Smooth muscle cell (in vitro differentiated cells): ENCODE results near the gene MINPP1. TPM values are rescaled to one million over a fixed set of nuclear protein-coding genes. Genes with fewer than 3 reads are reported as not detected.

Experiments
- DNase-seq: peaks from one replicate; lab custom pipeline; 2025; ENCODE audit not compliant: unreplicated experiment; lab: John Stamatoyannopoulos, UW
- H2AFZ ChIP-seq: fragments of 200-600 bp; sonication (generic); 2 replicates; pipeline ENCODE4 v1.6.0; 2016; ENCODE audit warnings: antibody characterized with exemption, low read depth, mild to moderate bottlenecking
- H3F3A ChIP-seq: fragments of 200-600 bp; sonication (generic); 2 replicates; pipeline ENCODE4 v1.6.0; 2017; ENCODE audit warnings: antibody characterized with exemption, low read depth
- H3K27ac ChIP-seq: fragments of 200-600 bp; sonication (generic); 2 replicates; pipeline ENCODE4 v1.5.1; 2016; ENCODE audit warnings: low read depth, mild to moderate bottlenecking
- H3K27me3 ChIP-seq: fragments of 200-600 bp; sonication (generic); 2 replicates; pipeline ENCODE4 v1.6.1; 2016; ENCODE audit warnings: low read depth, mild to moderate bottlenecking
- H3K36me3 ChIP-seq: fragments of 200-600 bp; sonication (generic); 2 replicates; pipeline ENCODE4 v1.5.1; 2016; ENCODE audit warnings: low read depth
- H3K4me1 ChIP-seq: fragments of 200-600 bp; sonication (generic); 2 replicates; pipeline ENCODE4 v1.5.1; 2016; ENCODE audit warnings: low read depth
- H3K4me2 ChIP-seq: fragments of 200-600 bp; sonication (generic); 2 replicates; pipeline ENCODE4 v1.6.0; 2016; ENCODE audit warnings: mild to moderate bottlenecking
- H3K4me3 ChIP-seq: fragments of 200-600 bp; sonication (generic); 2 replicates; pipeline ENCODE4 v1.5.1; 2016; ENCODE audit warnings: mild to moderate bottlenecking
- H3K79me2 ChIP-seq: fragments of 200-600 bp; sonication (generic); 2 replicates; pipeline ENCODE4 v1.6.0; 2016; ENCODE audit warnings: low read depth, mild to moderate bottlenecking
- H3K9ac ChIP-seq: fragments of 200-600 bp; sonication (generic); 2 replicates; pipeline ENCODE4 v1.6.0; 2016; ENCODE audit warnings: low read depth
- H3K9me3 ChIP-seq: fragments of 200-600 bp; sonication (generic); replicated peaks from 2 replicates; pipeline ENCODE4 v1.5.1; 2016; ENCODE audit warnings: low read depth
- H4K20me1 ChIP-seq: fragments of 200-600 bp; sonication (generic); 2 replicates; pipeline ENCODE4 v1.6.0; 2016; ENCODE audit warnings: low read depth
- WGBS: methylation state at CpG from one replicate; pipeline ENCODE4 v1.1.7; 2016; ENCODE audit warnings: low lambda C conversion rate; 5-methylcytosine and 5-hydroxymethylcytosine counted together
- polyA plus RNA-seq: library from polyadenylated mRNA; unstranded; fragments of >200 nt; fragmentation: Nextera tagmentation; extraction: Ambion mirVana; gene quantifications from 2 replicates; pipeline ENCODE4 v1.2.1, GENCODE V29; 2016
- total RNA-seq: library from RNA; depleted of rRNA; stranded (reverse); fragments of >200 nt; gene quantifications from 2 replicates; pipeline ENCODE4 v1.2.3, GENCODE V29; 2014
- TF ChIP-seq, protein P1 (sequence below): fragments of 200-600 bp; sonication (generic); IDR thresholded peaks from 2 replicates; pipeline ENCODE4 v1.5.1; 2017; ENCODE audit warnings: borderline replicate concordance, mild to moderate bottlenecking, antibody characterized with exemption; ENCODE audit not compliant: insufficient read depth, poor library complexity, severe bottlenecking

The MINPP1 gene
- total and polyA plus RNA-seq, 2 experiments from 2014 or later = 24.5 to 31.7 TPM

DNA sequence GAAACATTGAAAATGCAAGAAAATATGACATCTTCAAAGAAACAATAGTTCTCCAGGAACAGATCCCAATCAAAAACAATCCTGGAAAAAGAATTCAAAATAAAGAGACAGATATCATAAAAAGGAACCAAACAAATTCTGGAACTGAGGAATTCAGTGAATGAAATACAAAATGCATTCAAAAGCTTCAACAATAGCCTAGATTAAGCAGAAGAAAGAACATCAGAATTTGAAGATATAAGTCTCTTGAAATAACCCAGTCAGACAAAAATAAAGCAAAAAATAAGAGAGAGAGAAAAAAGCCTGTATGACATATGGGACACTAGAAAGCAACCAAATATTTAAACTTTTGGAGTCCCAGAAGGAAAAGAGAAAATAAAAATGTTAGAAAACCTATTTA is 60.3 kb downstream of the MINPP1 start:
- Histone ChIP-seq H3K4me3 (no peak overlapping the region), H3K4me1 (no peaks in the 10 kb centered on the region), H3K4me2 (no peak overlapping the region), H3F3A (no peaks in the 10 kb centered on the region), H3K79me2 (no peaks in the 10 kb centered on the region), H3K9ac (no peak overlapping the region), H2AFZ (no peak overlapping the region), H3K27me3 (no peaks in the 10 kb centered on the region), H3K36me3 (no peaks in the 10 kb centered on the region), H3K27ac (no peak overlapping the region), H3K9me3 (no peaks in the 10 kb centered on the region), H4K20me1 (no peaks in the 10 kb centered on the region)
- DNase-seq = no peak
- TF ChIP-seq, protein P1, sequence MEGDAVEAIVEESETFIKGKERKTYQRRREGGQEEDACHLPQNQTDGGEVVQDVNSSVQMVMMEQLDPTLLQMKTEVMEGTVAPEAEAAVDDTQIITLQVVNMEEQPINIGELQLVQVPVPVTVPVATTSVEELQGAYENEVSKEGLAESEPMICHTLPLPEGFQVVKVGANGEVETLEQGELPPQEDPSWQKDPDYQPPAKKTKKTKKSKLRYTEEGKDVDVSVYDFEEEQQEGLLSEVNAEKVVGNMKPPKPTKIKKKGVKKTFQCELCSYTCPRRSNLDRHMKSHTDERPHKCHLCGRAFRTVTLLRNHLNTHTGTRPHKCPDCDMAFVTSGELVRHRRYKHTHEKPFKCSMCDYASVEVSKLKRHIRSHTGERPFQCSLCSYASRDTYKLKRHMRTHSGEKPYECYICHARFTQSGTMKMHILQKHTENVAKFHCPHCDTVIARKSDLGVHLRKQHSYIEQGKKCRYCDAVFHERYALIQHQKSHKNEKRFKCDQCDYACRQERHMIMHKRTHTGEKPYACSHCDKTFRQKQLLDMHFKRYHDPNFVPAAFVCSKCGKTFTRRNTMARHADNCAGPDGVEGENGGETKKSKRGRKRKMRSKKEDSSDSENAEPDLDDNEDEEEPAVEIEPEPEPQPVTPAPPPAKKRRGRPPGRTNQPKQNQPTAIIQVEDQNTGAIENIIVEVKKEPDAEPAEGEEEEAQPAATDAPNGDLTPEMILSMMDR = no peak

DNA sequence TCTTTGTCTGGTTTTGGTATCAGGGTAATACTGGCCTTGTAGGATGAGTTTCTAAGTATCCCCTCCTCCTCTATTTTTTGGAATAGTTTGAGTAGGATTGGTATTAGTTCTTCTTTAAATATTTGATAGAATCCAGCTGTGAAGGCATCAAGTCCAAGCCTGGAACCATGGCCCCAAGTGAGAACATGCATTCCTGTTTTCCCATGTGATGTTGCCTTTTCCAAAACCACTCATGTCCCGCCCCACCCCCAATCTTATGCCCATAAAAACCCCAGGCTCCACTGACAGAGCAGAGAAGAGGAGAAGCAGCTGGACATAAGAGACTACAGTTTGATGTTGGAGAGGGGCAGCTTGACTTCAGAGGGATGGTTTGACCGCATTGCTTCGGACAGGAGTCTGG is 71.2 kb downstream of the MINPP1 start:
- H3K4me1 ChIP-seq = no peaks in the 10 kb centered on the region
- no peaks in the 10 kb centered on the region for H3K9me3 ChIP-seq
- TF ChIP-seq, protein P1 = no peak
- no peaks in the 10 kb centered on the region for H3K27me3 ChIP-seq
- no peak overlapping the region for H3K4me3 ChIP-seq
- no peak overlapping the region for H3K9ac ChIP-seq
- 95% methylated on average over 3 of the region's 3 CpGs for WGBS
- H4K20me1 ChIP-seq = no peaks in the 10 kb centered on the region
- no peak overlapping the region for H3K4me2 ChIP-seq
- H3K27ac ChIP-seq = no peak overlapping the region
- no peaks in the 10 kb centered on the region for H3K79me2 ChIP-seq
- no peaks in the 10 kb centered on the region for H3F3A ChIP-seq
- no peaks in the 10 kb centered on the region for H3K36me3 ChIP-seq
- no peak for DNase-seq
- H2AFZ ChIP-seq = no peak overlapping the region

DNA sequence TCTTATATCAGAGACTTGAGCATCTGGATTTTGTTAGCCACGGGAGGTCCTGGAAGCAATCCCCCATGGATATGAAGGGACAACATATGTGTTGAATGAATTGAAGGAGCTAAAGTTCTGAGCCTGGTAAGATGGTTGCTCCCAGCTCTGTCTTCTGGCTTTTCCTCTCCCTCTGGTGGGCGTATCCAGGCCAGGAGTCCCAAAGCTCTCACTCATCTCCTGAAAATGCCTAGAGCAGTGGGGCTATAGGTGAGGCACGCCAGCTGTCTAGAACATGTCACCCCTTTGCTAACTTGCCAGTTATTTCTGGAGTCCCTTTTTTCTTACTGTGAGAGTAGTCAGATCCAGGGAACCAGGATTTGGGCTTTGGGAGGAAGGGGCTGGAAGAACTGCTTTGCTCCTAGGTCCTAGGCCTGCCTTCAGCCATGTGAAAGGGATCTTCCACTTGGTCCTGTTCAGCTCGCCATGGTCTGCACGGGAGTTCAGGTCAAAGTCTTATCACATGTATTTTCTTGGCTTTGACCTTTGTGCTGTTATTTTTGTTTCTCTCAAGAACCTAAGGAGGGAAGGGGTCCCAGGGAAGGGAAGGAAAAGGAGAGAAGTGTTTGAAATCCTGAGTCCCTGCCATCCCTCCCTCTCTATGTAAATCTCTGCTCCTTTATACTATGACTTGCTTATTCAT is 73.6 kb downstream of the MINPP1 start:
- Histone ChIP-seq H3F3A (no peaks in the 10 kb centered on the region), H3K4me2 (peak overlapping the region; percentile 40), H3K36me3 (no peaks in the 10 kb centered on the region), H3K9me3 (no peaks in the 10 kb centered on the region), H3K27ac (no peak overlapping the region), H3K4me1 (no peaks in the 10 kb centered on the region), H3K79me2 (no peaks in the 10 kb centered on the region), H3K4me3 (no peak overlapping the region), H3K27me3 (no peaks in the 10 kb centered on the region), H3K9ac (no peak overlapping the region), H2AFZ (peak overlapping the region; percentile 6), H4K20me1 (no peaks in the 10 kb centered on the region)
- TF ChIP-seq, protein P1 = no peak
- DNase-seq = no peak
- 88% methylated on average over 5 of the region's 5 CpGs for WGBS

DNA sequence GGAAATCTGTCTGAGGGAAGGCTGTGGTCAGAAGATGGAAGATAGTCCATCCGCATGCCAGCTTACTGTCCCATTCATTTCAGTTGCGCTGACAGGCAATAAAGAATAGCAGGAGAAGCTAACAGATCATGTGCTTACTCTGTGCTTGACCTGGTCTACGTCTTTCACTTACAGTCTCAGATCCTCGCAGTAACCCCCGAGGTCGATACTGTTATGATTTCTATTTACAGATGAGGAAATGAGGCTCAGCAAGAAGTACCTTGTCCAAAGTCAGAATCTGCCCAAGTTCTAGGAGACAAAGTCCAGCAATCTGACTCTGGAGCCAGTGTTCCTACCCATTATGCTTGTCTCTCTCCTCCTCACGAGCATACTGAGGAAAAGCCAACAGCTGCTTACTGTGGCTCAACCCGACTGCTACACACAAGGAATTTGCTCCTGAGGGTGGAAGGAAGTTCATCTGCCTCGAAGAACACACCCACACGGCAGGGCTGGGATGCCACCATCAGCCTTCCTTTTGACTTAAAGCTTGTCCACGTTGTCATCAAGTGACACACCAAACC is 74.2 kb downstream of the MINPP1 start:
- DNase-seq = no peak
- peak overlapping the region; percentile 40 for H3K4me2 ChIP-seq
- H3K4me3 ChIP-seq = no peak overlapping the region

More for the DNA sequence above, 74.2 kb downstream of the MINPP1 start:
- Histone ChIP-seq H3K4me1 (no peaks in the 10 kb centered on the region), H3K27ac (peak overlapping the region; percentile 0), H3K79me2 (no peaks in the 10 kb centered on the region), H4K20me1 (no peaks in the 10 kb centered on the region), H2AFZ (peak overlapping the region; percentile 6), H3K36me3 (no peaks in the 10 kb centered on the region), H3K9me3 (no peaks in the 10 kb centered on the region), H3K27me3 (no peaks in the 10 kb centered on the region), H3F3A (no peaks in the 10 kb centered on the region), H3K9ac (no peak overlapping the region)
- WGBS = 45% methylated on average over 11 of the region's 11 CpGs
- TF ChIP-seq, protein P1 = no peak
